NCI-H526 treated with DMSO at 0.1 percent for 48 hours (cell line): ENCODE measurements around the gene AGFG2.
"Not testable (repeated sequence)": the region's sequence is repeated elsewhere in the genome, so short reads cannot be mapped to it uniquely, and the experiment has no call there.

Experiments used
- DNase-seq: peaks from one replicate; lab custom pipeline; 2025; lab: John Stamatoyannopoulos, UW

AGFG2 gene

GRCh38 chr7:100538654-100539435 lies at the start of gene AGFG2:
TSS of gene AGFG2 (plus strand) at chr7:100539203. CDS start at chr7:100539347, 144 bp downstream.
- peak; percentile 99 for DNase-seq

GRCh38 chr7:100489824-100490223 lies 49.2 kb upstream of the AGFG2 start:
- peak; percentile 96 for DNase-seq

- no peak for DNase-seq
Measured at GRCh38 chr7:100490483-100491191, 48.4 kb upstream of the AGFG2 start.

GRCh38 chr7:100491192-100491578 lies 47.8 kb upstream of the AGFG2 start:
- DNase-seq: no peak

- DNase-seq: no peak
Measured at GRCh38 chr7:100492738-100493475, 46.1 kb upstream of the AGFG2 start.

GRCh38 chr7:100493476-100494264 lies 45.3 kb upstream of the AGFG2 start:
- DNase-seq: peak; percentile 17

- DNase-seq: no peak
Measured at GRCh38 chr7:100496509-100496908, 42.5 kb upstream of the AGFG2 start.

GRCh38 chr7:100500743-100501142 lies 38.3 kb upstream of the AGFG2 start:
- DNase-seq: not testable (repeated sequence)

GRCh38 chr7:100504031-100504430 lies 35.0 kb upstream of the AGFG2 start:
- not testable (repeated sequence) for DNase-seq

- DNase-seq: no peak
Measured at GRCh38 chr7:100504887-100505611, 34.0 kb upstream of the AGFG2 start.

- peak; percentile 10 for DNase-seq
Measured at GRCh38 chr7:100506356-100506923, 32.6 kb upstream of the AGFG2 start.

- DNase-seq: no peak
Measured at GRCh38 chr7:100509231-100509630, 29.8 kb upstream of the AGFG2 start.

- DNase-seq: no peak
Measured at GRCh38 chr7:100510437-100511239, 28.4 kb upstream of the AGFG2 start.

- DNase-seq: no peak
Measured at GRCh38 chr7:100513212-100513810, 25.7 kb upstream of the AGFG2 start.

- no peak for DNase-seq
Measured at GRCh38 chr7:100515072-100515532, 23.9 kb upstream of the AGFG2 start.

GRCh38 chr7:100516135-100516812 lies 22.7 kb upstream of the AGFG2 start:
- no peak for DNase-seq

GRCh38 chr7:100517305-100517704 lies 21.7 kb upstream of the AGFG2 start:
- no peak for DNase-seq

- no peak for DNase-seq
Measured at GRCh38 chr7:100519580-100519979, 19.4 kb upstream of the AGFG2 start.

- DNase-seq: no peak
Measured at GRCh38 chr7:100520138-100520537, 18.9 kb upstream of the AGFG2 start.
